ENCODE measurements around the gene CARHSP1. TPM values are rescaled to one million over a fixed set of nuclear protein-coding genes. Genes with fewer than 3 reads are reported as not detected.

The CARHSP1 gene
- total RNA-seq, 3 donors from 2014 or later (not counting 1 experiment from before 2014, with no cell fraction given), result 59.0 to 70.0 (median 60.1) TPM

DNA sequence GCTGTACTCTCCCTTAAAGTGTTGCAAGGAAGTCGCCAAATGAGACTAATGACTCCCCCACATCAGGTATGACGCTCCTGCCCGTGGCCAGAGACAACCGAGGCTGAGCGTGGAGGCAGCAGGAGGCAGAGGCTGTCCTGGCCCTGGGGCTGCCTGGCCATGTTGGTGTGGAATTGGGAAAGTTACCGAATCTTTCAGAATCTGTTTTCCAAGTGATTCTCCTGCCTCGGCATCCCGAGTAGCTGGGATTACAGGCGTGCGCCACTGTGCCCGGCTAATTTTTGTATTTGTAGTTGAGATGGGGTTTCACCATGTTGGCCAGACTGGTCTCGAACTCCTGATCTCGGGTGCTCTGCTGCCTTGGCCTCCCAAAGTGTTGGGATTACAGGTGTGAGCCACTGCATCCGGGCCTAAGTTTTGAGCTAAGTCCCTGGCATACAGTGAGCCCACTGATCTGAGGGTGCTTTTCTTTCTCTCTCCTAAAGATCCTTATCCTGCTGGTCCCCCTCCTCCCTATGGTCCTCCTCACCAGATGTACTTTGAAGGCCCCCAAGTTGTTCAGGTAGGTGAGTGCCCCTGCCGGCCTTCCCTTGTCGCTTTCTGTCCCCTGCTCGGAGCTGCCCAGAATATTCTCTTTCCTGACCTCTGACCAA is 14.0 kb upstream of the CARHSP1 start:
- H3K27ac Mint-ChIP-seq, result no peak overlapping the region

DNA sequence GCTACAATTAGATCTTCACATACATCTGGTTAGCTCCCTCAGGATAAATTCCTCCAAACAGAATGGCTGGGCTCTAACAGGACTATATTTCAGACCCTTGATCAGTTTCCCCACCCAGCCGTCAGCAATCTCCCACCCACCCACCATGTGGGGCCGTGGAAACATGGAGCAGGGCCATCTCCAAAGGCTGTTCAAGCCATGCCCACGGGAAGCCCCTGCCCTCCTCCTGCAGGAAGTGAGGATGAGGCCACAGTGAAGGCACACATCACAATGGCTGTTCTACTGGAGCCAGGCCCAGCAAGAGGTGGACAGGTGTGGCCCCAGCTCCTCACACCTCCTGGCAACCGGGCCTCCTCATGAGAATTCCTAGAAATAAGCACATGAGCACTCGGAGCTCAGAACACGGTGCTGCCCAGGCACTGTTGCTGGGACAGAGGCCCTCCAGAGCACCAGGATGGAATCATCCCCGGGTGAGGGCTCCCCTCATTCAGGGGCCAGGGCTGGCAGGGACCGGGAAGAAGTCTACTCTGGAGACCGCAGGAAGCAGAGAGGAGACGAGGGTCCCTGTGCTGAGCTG is 13.3 kb upstream of the CARHSP1 start, which contains the start of gene LITAFD:
TSS of gene LITAFD (plus strand) at position 311 of the 577 bp plus-strand sequence. CDS start 2,005 bp downstream, outside the sequence.
- no peaks in the 10 kb centered on the region for H3K36me3 ChIP-seq (ENCODE audit: control insufficient read depth, insufficient read depth, low read length)
- H3K27ac ChIP-seq (ENCODE audit: low read length), result no peak within 1 kb of the TSS
- WGBS (ENCODE audit: insufficient coverage), result 77% methylated on average over 10 of the region's 10 CpGs
- H3K4me3 Mint-ChIP-seq, result no peak within 1 kb of the TSS
- H3K9me3 ChIP-seq (ENCODE audit: control insufficient read depth, insufficient read depth, low read length), result no peaks in the 10 kb centered on the region
- peaks cover 22% of the 10 kb centered on the region for H3K4me1 ChIP-seq (ENCODE audit: control insufficient read depth, insufficient read depth, low read length)
- H3K9me3 Mint-ChIP-seq, result no peaks in the 10 kb centered on the region
- peaks cover 12 to 21% of the 10 kb centered on the region in 2 donors for H3K4me1 Mint-ChIP-seq
- H3K36me3 Mint-ChIP-seq, result no peaks in the 10 kb centered on the region
- DNase-seq (no peak), ATAC-seq (no peak)
- no peak within 1 kb of the TSS for H3K4me3 ChIP-seq (ENCODE audit: low read length)
- no peak within 1 kb of the TSS for H3K27ac Mint-ChIP-seq
- H3K27me3 Mint-ChIP-seq (ENCODE audit: low read depth in 2 of 2), result peaks cover 0 to 8% of the 10 kb centered on the region in 2 donors
- TF ChIP-seq, protein P1, sequence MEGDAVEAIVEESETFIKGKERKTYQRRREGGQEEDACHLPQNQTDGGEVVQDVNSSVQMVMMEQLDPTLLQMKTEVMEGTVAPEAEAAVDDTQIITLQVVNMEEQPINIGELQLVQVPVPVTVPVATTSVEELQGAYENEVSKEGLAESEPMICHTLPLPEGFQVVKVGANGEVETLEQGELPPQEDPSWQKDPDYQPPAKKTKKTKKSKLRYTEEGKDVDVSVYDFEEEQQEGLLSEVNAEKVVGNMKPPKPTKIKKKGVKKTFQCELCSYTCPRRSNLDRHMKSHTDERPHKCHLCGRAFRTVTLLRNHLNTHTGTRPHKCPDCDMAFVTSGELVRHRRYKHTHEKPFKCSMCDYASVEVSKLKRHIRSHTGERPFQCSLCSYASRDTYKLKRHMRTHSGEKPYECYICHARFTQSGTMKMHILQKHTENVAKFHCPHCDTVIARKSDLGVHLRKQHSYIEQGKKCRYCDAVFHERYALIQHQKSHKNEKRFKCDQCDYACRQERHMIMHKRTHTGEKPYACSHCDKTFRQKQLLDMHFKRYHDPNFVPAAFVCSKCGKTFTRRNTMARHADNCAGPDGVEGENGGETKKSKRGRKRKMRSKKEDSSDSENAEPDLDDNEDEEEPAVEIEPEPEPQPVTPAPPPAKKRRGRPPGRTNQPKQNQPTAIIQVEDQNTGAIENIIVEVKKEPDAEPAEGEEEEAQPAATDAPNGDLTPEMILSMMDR (IDR thresholded peaks at IDR 0.05), result no peak
- H3K27me3 ChIP-seq (ENCODE audit: control insufficient read depth, insufficient read depth, low read length), result no peaks in the 10 kb centered on the region
- intact Hi-C loops (cut with micrococcal nuclease), result loop anchor here (5.0 kb wide), 1 partner anchor 85 kb away; the partner anchor contains the start of genes PMM2 and TMEM186

More for the DNA sequence above, 14.0 kb upstream of the CARHSP1 start:
- Mint-ChIP-seq H3K36me3 (no peaks in the 10 kb centered on the region), H3K9me3 (no peaks in the 10 kb centered on the region), H3K4me1 (peaks cover 12 to 25% of the 10 kb centered on the region in 2 donors), H3K27me3 (ENCODE audit: low read depth in 2 of 2) (peaks cover 0 to 8% of the 10 kb centered on the region in 2 donors), H3K4me3 (no peak overlapping the region)
- peaks cover 22% of the 10 kb centered on the region for H3K4me1 ChIP-seq (ENCODE audit: control insufficient read depth, insufficient read depth, low read length)
- no peaks in the 10 kb centered on the region for H3K27me3 ChIP-seq (ENCODE audit: control insufficient read depth, insufficient read depth, low read length)
- no peak overlapping the region for H3K27ac ChIP-seq (ENCODE audit: low read length)
- DNase-seq (no peak), ATAC-seq (no peak)
- 89% methylated on average over 17 of the region's 17 CpGs for WGBS (ENCODE audit: insufficient coverage)
- TF ChIP-seq, protein P1 (IDR thresholded peaks at IDR 0.05), result no peak
- intact Hi-C loops (cut with micrococcal nuclease), result loop anchor here (5.0 kb wide), 1 partner anchor 86 kb away; the partner anchor contains the start of genes PMM2 and TMEM186
- H3K36me3 ChIP-seq (ENCODE audit: control insufficient read depth, insufficient read depth, low read length), result no peaks in the 10 kb centered on the region
- no peak overlapping the region for H3K4me3 ChIP-seq (ENCODE audit: low read length)
- H3K9me3 ChIP-seq (ENCODE audit: control insufficient read depth, insufficient read depth, low read length), result no peaks in the 10 kb centered on the region

DNA sequence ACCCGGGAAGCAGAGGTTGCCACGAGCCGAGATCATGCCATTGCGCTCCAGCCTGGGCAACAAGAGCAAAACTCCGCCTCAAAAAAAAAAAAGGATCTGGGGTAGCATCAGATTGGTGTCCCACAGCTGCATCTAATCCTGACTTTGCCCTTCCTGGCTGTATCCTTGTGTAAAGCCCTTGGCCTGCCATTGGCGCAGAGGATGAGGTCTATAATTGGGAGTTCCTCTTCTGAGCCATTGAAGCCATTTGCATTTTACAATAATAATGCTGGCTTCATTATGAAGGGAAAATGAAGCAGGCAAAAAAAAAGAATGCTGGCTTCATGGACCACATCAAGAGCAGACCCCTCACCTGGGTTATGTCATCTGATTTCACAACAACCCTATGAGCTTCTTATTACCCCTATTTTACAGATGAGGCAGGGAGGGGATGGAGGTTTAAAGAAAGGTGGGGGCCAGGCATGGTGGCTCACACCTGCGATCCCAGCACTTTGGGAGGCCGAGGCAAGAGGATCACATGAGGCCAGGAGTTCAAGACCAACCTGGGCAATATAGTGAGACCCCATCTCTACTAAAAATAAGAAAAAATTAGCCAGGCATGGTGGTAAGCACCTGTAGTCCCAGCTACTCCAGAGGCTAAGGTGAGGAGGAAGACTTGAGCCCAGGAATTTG is 12.2 kb upstream of the CARHSP1 start:
- Mint-ChIP-seq H3K4me3 (no peak overlapping the region), H3K4me1 (peaks cover 10 to 15% of the 10 kb centered on the region in 2 donors), H3K27me3 (ENCODE audit: low read depth in 2 of 2) (peaks cover 0 to 8% of the 10 kb centered on the region in 2 donors), H3K9me3 (no peaks in the 10 kb centered on the region), H3K36me3 (no peaks in the 10 kb centered on the region), H3K27ac (no peak overlapping the region)
- peaks cover 16% of the 10 kb centered on the region for H3K4me1 ChIP-seq (ENCODE audit: control insufficient read depth, insufficient read depth, low read length)
- no peak for DNase-seq
- TF ChIP-seq, protein P1 (IDR thresholded peaks at IDR 0.05), result no peak
- H3K9me3 ChIP-seq (ENCODE audit: control insufficient read depth, insufficient read depth, low read length), result no peaks in the 10 kb centered on the region
- no peak overlapping the region for H3K4me3 ChIP-seq (ENCODE audit: low read length)
- WGBS (ENCODE audit: insufficient coverage), result 87% methylated on average over 8 of the region's 8 CpGs
- H3K36me3 ChIP-seq (ENCODE audit: control insufficient read depth, insufficient read depth, low read length), result no peaks in the 10 kb centered on the region
- H3K27me3 ChIP-seq (ENCODE audit: control insufficient read depth, insufficient read depth, low read length), result no peaks in the 10 kb centered on the region
- intact Hi-C loops (cut with micrococcal nuclease), result loop anchor here (1.0 to 5.0 kb wide), 3 partner anchors 84 to 314 kb away; partner anchors contain the start of genes PMM2 and TMEM186
- H3K27ac ChIP-seq (ENCODE audit: low read length), result no peak overlapping the region
- no peak for ATAC-seq

All from natural killer cell (primary cell).